Smooth muscle cell (in vitro differentiated cells): Measurements from ENCODE around the gene VWA1. TPM values are rescaled to one million over a fixed set of nuclear protein-coding genes. Genes with fewer than 3 reads are reported as not detected.

Experiments used
- DNase-seq: peaks from one replicate; lab custom pipeline; 2025; ENCODE audit not compliant: unreplicated experiment; lab: John Stamatoyannopoulos, UW
- H2AFZ ChIP-seq: fragments of 200-600 bp; sonication (generic); 2 replicates; pipeline ENCODE4 v1.6.0; 2016; ENCODE audit warnings: antibody characterized with exemption, low read depth, mild to moderate bottlenecking
- H3F3A ChIP-seq: fragments of 200-600 bp; sonication (generic); 2 replicates; pipeline ENCODE4 v1.6.0; 2017; ENCODE audit warnings: antibody characterized with exemption, low read depth
- H3K27ac ChIP-seq: fragments of 200-600 bp; sonication (generic); 2 replicates; pipeline ENCODE4 v1.5.1; 2016; ENCODE audit warnings: low read depth, mild to moderate bottlenecking
- H3K27me3 ChIP-seq: fragments of 200-600 bp; sonication (generic); 2 replicates; pipeline ENCODE4 v1.6.1; 2016; ENCODE audit warnings: low read depth, mild to moderate bottlenecking
- H3K36me3 ChIP-seq: fragments of 200-600 bp; sonication (generic); 2 replicates; pipeline ENCODE4 v1.5.1; 2016; ENCODE audit warnings: low read depth
- H3K4me1 ChIP-seq: fragments of 200-600 bp; sonication (generic); 2 replicates; pipeline ENCODE4 v1.5.1; 2016; ENCODE audit warnings: low read depth
- H3K4me2 ChIP-seq: fragments of 200-600 bp; sonication (generic); 2 replicates; pipeline ENCODE4 v1.6.0; 2016; ENCODE audit warnings: mild to moderate bottlenecking
- H3K4me3 ChIP-seq: fragments of 200-600 bp; sonication (generic); 2 replicates; pipeline ENCODE4 v1.5.1; 2016; ENCODE audit warnings: mild to moderate bottlenecking
- H3K79me2 ChIP-seq: fragments of 200-600 bp; sonication (generic); 2 replicates; pipeline ENCODE4 v1.6.0; 2016; ENCODE audit warnings: low read depth, mild to moderate bottlenecking
- H3K9ac ChIP-seq: fragments of 200-600 bp; sonication (generic); 2 replicates; pipeline ENCODE4 v1.6.0; 2016; ENCODE audit warnings: low read depth
- H3K9me3 ChIP-seq: fragments of 200-600 bp; sonication (generic); replicated peaks from 2 replicates; pipeline ENCODE4 v1.5.1; 2016; ENCODE audit warnings: low read depth
- H4K20me1 ChIP-seq: fragments of 200-600 bp; sonication (generic); 2 replicates; pipeline ENCODE4 v1.6.0; 2016; ENCODE audit warnings: low read depth
- CTCF ChIP-seq: fragments of 200-600 bp; sonication (generic); IDR thresholded peaks from 2 replicates; pipeline ENCODE4 v1.5.1; 2017; ENCODE audit warnings: borderline replicate concordance, mild to moderate bottlenecking, antibody characterized with exemption; ENCODE audit not compliant: insufficient read depth, poor library complexity, severe bottlenecking
- WGBS: methylation state at CpG from one replicate; pipeline ENCODE4 v1.1.7; 2016; ENCODE audit warnings: low lambda C conversion rate; 5-methylcytosine and 5-hydroxymethylcytosine counted together
- polyA plus RNA-seq: library from polyadenylated mRNA; unstranded; fragments of >200 nt; fragmentation: Nextera tagmentation; extraction: Ambion mirVana; gene quantifications from 2 replicates; pipeline ENCODE4 v1.2.1, GENCODE V29; 2016
- total RNA-seq: library from RNA; depleted of rRNA; stranded (reverse); fragments of >200 nt; gene quantifications from 2 replicates; pipeline ENCODE4 v1.2.3, GENCODE V29; 2014

The VWA1 gene
- total and polyA plus RNA-seq, 2 experiments from 2014 or later: 29.5 to 79.2 TPM

- TF ChIP-seq CTCF: no peak
- WGBS: over 99% methylated on average over 18 of the region's 18 CpGs
- no peak overlapping the region for H2AFZ ChIP-seq
- H3K27me3 ChIP-seq: no peaks in the 10 kb centered on the region
- DNase-seq: no peak
- no peak overlapping the region for H3K9ac ChIP-seq
- H3K27ac ChIP-seq: no peak overlapping the region
- peaks cover 6% of the 10 kb centered on the region for H3K9me3 ChIP-seq
- H3K79me2 ChIP-seq: no peaks in the 10 kb centered on the region
- no peaks in the 10 kb centered on the region for H4K20me1 ChIP-seq
- H3K4me1 ChIP-seq: no peaks in the 10 kb centered on the region
- H3F3A ChIP-seq: no peaks in the 10 kb centered on the region
- peaks cover 17% of the 10 kb centered on the region for H3K36me3 ChIP-seq
- H3K4me3 ChIP-seq: no peak overlapping the region
- no peak overlapping the region for H3K4me2 ChIP-seq
Measured at GRCh38 chr1:1487701-1488100, 52.2 kb downstream of the VWA1 start.

GRCh38 chr1:1489231-1489630 lies 53.7 kb downstream of the VWA1 start:
- H3K36me3 ChIP-seq: peaks cover 23% of the 10 kb centered on the region
- over 99% methylated on average over 16 of the region's 16 CpGs for WGBS
- peaks cover 4% of the 10 kb centered on the region for H4K20me1 ChIP-seq

DNA sequence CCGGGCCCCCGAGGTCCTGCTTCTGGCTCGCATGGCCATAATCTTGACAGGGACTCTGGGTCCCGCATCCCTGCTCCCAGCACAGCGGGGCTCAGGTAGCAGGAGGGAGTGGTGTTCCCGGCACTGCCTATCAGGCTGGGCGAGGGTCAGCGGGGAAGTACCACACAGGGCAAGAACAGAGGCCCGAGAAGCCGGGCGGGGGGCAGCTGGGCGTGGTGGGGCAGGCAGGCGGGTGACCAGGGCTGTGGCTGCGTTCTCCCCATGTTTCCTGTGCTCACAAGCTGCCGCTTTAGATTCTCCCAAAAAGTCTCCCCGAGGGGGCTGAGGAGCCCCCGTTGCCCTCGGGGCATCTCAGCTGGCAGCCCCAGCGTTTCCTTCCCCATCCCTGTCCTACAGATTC lies 54.4 kb downstream of the VWA1 start:
- Histone ChIP-seq H3K4me3 (no peak overlapping the region), H3K36me3 (peaks cover 23% of the 10 kb centered on the region), H3K27me3 (no peaks in the 10 kb centered on the region), H3K4me1 (no peaks in the 10 kb centered on the region), H3K9ac (no peak overlapping the region), H4K20me1 (peaks cover 4% of the 10 kb centered on the region), H3K9me3 (peaks cover 6% of the 10 kb centered on the region), H3K4me2 (no peak overlapping the region), H3F3A (no peaks in the 10 kb centered on the region), H3K27ac (no peak overlapping the region), H2AFZ (no peak overlapping the region), H3K79me2 (no peaks in the 10 kb centered on the region)
- 93% methylated on average over 18 of the region's 19 CpGs for WGBS
- TF ChIP-seq CTCF: no peak
- no peak for DNase-seq

More at GRCh38 chr1:1489231-1489630, 53.7 kb downstream of the VWA1 start:
- Histone ChIP-seq H3K27ac (no peak overlapping the region), H2AFZ (no peak overlapping the region), H3K79me2 (no peaks in the 10 kb centered on the region), H3K4me3 (no peak overlapping the region), H3F3A (no peaks in the 10 kb centered on the region), H3K4me1 (no peaks in the 10 kb centered on the region), H3K9ac (no peak overlapping the region), H3K4me2 (no peak overlapping the region), H3K9me3 (peaks cover 6% of the 10 kb centered on the region), H3K27me3 (no peaks in the 10 kb centered on the region)
- no peak for TF ChIP-seq CTCF
- no peak for DNase-seq

DNA sequence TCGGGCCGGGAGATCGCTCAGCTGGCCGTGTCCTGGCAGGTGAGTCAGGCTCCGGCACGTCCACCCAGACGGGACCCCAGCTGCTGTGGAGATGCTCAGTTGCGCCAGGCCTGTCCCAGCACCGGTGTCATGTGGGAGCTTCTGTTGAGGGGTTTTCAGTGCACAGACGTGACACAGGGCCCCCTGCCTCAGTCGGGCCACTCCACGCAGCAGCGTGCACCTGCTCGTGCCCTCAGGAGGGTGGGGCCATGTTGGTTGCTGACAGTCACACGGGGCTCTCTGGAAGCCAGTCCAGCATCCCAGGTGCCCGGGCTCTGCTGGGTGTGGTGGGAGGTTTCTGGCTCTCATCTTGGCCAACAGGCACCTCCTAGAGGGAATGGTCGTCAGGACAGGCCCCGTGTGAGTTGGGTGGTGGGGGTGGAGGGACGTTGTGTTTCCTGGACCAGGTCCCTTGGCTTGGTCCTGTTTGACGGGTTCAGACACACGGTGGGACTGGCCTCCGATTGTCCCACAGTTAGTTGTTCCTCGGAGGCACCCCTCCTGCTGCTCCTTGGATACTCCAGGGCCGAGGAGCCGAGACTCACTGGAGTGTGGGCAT lies 55.2 kb downstream of the VWA1 start:
- Histone ChIP-seq H3K4me3 (no peak overlapping the region), H2AFZ (no peak overlapping the region), H3K27ac (no peak overlapping the region), H3K79me2 (no peaks in the 10 kb centered on the region), H3K4me1 (no peaks in the 10 kb centered on the region), H3K27me3 (no peaks in the 10 kb centered on the region), H3K36me3 (peaks cover 23% of the 10 kb centered on the region), H4K20me1 (peaks cover 4% of the 10 kb centered on the region), H3K9ac (no peak overlapping the region), H3F3A (no peaks in the 10 kb centered on the region), H3K9me3 (peaks cover 6% of the 10 kb centered on the region), H3K4me2 (no peak overlapping the region)
- 98% methylated on average over 25 of the region's 25 CpGs for WGBS
- no peak for DNase-seq
- TF ChIP-seq CTCF: no peak
